GM12878 (cell line): Measurements from ENCODE around the gene PCCA. TPM values are rescaled to one million over a fixed set of nuclear protein-coding genes. Genes with fewer than 3 reads are reported as not detected.

Source experiments
- ATAC-seq: fragments of 200-7000 bp; cut with Tn5 transposase; 3 replicates; pipeline ENCODE4 v1.9.1; 2020; ENCODE audit warnings: mild to moderate bottlenecking, moderate library complexity
- BruUV-seq: library from RNA; stranded (reverse); fragments of 400-500 nt; replicated peaks from 2 replicates; lab custom pipeline; 2021; lab: Mats Ljungman, UMichigan
- CTCF ChIA-PET: fragments of 300-600 bp; sonication (Branson Sonifier 250); formaldehyde crosslinking; extraction: SDS; loops from one replicate; lab custom pipeline; 2021; ENCODE audit warnings: inconsistent platforms; lab: Yijun Ruan, JAX
- POLR2A ChIA-PET: fragments of 350-600 bp; formaldehyde crosslinking; extraction: SDS; loops from one replicate; lab custom pipeline; 2021; ENCODE audit warnings: inconsistent platforms; lab: Charles Lee
- RAD21 ChIA-PET: fragments of 300-600 bp; sonication (Branson Sonifier 250); formaldehyde crosslinking; loops from one replicate; lab custom pipeline; 2023; ENCODE audit warnings: antibody characterized with exemption; ENCODE audit not compliant: unreplicated experiment; lab: Charles Lee
- SMC1A ChIA-PET: fragments of 300-600 bp; sonication (Branson Sonifier 250); formaldehyde crosslinking; loops from one replicate; lab custom pipeline; 2023; ENCODE audit not compliant: unreplicated experiment, uncharacterized antibody; lab: Charles Lee
- DNase-seq: peaks from one replicate; pipeline ENCODE4 v3.0.0-alpha.2; 2011; ENCODE audit warnings: low read depth, low spot score
- FAIRE-seq: peaks from 3 replicates; lab custom pipeline; 2011; peaks lifted over from hg19 to GRCh38; lab: Jason Lieb, UNC
- H2AFZ ChIP-seq: 2 replicates; pipeline ENCODE4 v1.6.0; 2011; ENCODE audit warnings: low read depth, low read length, control low read depth; ENCODE audit not compliant: control insufficient read depth
- H3K27ac ChIP-seq: 2 replicates; pipeline ENCODE4 v1.5.1; 2011; ENCODE audit warnings: control low read depth; ENCODE audit not compliant: control insufficient read depth, insufficient read depth
- H3K27me3 ChIP-seq, 2 experiments: replicated peaks in 1 of 2; 2 replicates each; pipeline versions ENCODE4 v1.6.0 to v1.6.1; 2011; ENCODE audit warnings: low read length in 1 of 2; ENCODE audit not compliant: control insufficient read depth in 2 of 2, insufficient read depth in 2 of 2
- H3K36me3 ChIP-seq, 2 experiments: 2 replicates each; pipeline ENCODE4 v1.5.1; 2011; ENCODE audit warnings: low read length in 1 of 2; ENCODE audit not compliant: control insufficient read depth in 2 of 2, insufficient read depth in 2 of 2
- H3K4me1 ChIP-seq: 2 replicates; pipeline ENCODE4 v1.6.1; 2011; ENCODE audit warnings: mild to moderate bottlenecking, low read length, moderate library complexity, mixed read lengths; ENCODE audit not compliant: control insufficient read depth, insufficient read depth
- H3K4me2 ChIP-seq: 2 replicates; pipeline ENCODE4 v1.6.0; 2011; ENCODE audit warnings: control low read depth; ENCODE audit not compliant: control insufficient read depth, insufficient read depth
- H3K4me3 ChIP-seq: fragments of 200-600 bp; sonication (generic); 2 replicates; pipeline ENCODE4 v1.5.1; 2016
- H3K79me2 ChIP-seq: 2 replicates; pipeline ENCODE4 v1.6.0; 2011; ENCODE audit warnings: low read length; ENCODE audit not compliant: control insufficient read depth, insufficient read depth
- H3K9ac ChIP-seq: 2 replicates; pipeline ENCODE4 v1.8.0; 2011; ENCODE audit warnings: low read length, control low read depth, mixed read lengths; ENCODE audit not compliant: control insufficient read depth, insufficient read depth
- H3K9me3 ChIP-seq: replicated peaks from 3 replicates; pipeline ENCODE4 v1.5.1; 2011; ENCODE audit warnings: mild to moderate bottlenecking, low read length; ENCODE audit not compliant: control insufficient read depth, insufficient read depth
- H4K20me1 ChIP-seq: 2 replicates; pipeline ENCODE4 v1.6.0; 2011; ENCODE audit not compliant: control insufficient read depth, insufficient read depth
- HCFC1 ChIP-seq: fragments of 150-350 bp; IDR thresholded peaks from 2 replicates; pipeline ENCODE4 v1.6.1; 2014; ENCODE audit warnings: low read length
- NBN ChIP-seq: fragments of 450-650 bp; IDR thresholded peaks from 2 replicates; pipeline ENCODE4 v1.6.1; 2016
- RBBP5 ChIP-seq: fragments of 200-600 bp; sonication (generic); conservative IDR thresholded peaks from 2 replicates; pipeline ENCODE4 v1.6.1; 2016
- STAT3 ChIP-seq: IDR thresholded peaks from 2 replicates; pipeline ENCODE4 v1.6.1; 2011; ENCODE audit warnings: low read depth, low read length, improper control_type of control experiment
- ZNF622 ChIP-seq: fragments of 450-650 bp; IDR thresholded peaks from 2 replicates; pipeline ENCODE4 v1.6.1; 2017; ENCODE audit warnings: mild to moderate bottlenecking, inconsistent platforms
- WGBS: methylation state at CpG from one replicate; pipeline ENCODE4 v1.1.6; 2016; ENCODE audit warnings: low lambda C conversion rate; ENCODE audit not compliant: insufficient replicate concordance, insufficient coverage; ENCODE audit errors: missing lambda C conversion rate; 5-methylcytosine and 5-hydroxymethylcytosine counted together
- in situ Hi-C: fragments of 300-500 bp; cut with MboI; formaldehyde crosslinking; loops from 9 replicates; pipeline ENCODE4 v1.14.3; 2018; ENCODE audit warnings: mixed read lengths
- intact Hi-C: fragments of 100-400 bp; cut with micrococcal nuclease; formaldehyde crosslinking; loops from one replicate; pipeline ENCODE4 v1.14.2; 2022; ENCODE audit not compliant: unreplicated experiment
- polyA plus RNA-seq, 11 experiments: library from polyadenylated mRNA; depleted of rRNA in 4 of 11; unstranded in 6 of 11; stranded (reverse) in 5 of 11; fragments of >200 nt; fragmentation: Nextera tagmentation in 4 of 11; fragmentation: Illumina TruSeq in 1 of 11; extraction: Ambion mirVana in 4 of 11; extraction: Trizol in 1 of 11; gene quantifications; 1 replicate in 1 of 11; 2 replicates in 10 of 11; pipeline versions ENCODE4 v1.2.1 to v1.2.3, GENCODE V29; 2011 to 2016; ENCODE audit warnings: inconsistent platforms in 2 of 11, missing spikeins in 2 of 11, low read depth in 1 of 11
- total RNA-seq, 4 experiments: library from RNA; depleted of rRNA in 3 of 4; stranded (reverse); fragments of >200 nt in 3 of 4; fragmentation: Illumina TruSeq in 1 of 4; extraction: Trizol in 1 of 4; gene quantifications; 2 replicates each; pipeline versions ENCODE4 v1.2.1 to v1.2.3, GENCODE V29; 2013 to 2021

The PCCA gene
- total and polyA plus RNA-seq, 10 of the 15 experiments (the other 5 are each of a cell fraction or from before 2014, with no cell fraction given) = 5.9 to 18.2 (median 12.4) TPM

GRCh38 chr13:100537951-100538462, 449.1 kb downstream of the PCCA start:
- CTCF ChIA-PET = no interaction called here
- H3K36me3 ChIP-seq = no peaks in the 10 kb centered on the region
- no peak overlapping the region for H2AFZ ChIP-seq
- H3K4me2 ChIP-seq = no peak overlapping the region
- H3K27ac ChIP-seq = no peak overlapping the region
- no peaks in the 10 kb centered on the region for H3K79me2 ChIP-seq
- H3K4me3 ChIP-seq = no peak overlapping the region
- POLR2A ChIA-PET = no interaction called here
- no peak for DNase-seq
- in situ Hi-C loops = no loop called here
- H3K9me3 ChIP-seq = no peaks in the 10 kb centered on the region
- TF ChIP-seq RBBP5 = no peak
- no peak for TF ChIP-seq ZNF622
- no peak for TF ChIP-seq STAT3
- RAD21 ChIA-PET = no interaction called here
- H3K4me1 ChIP-seq = peaks cover 4% of the 10 kb centered on the region
- no peak for ATAC-seq
- intact Hi-C loops = no loop called here
- SMC1A ChIA-PET = no interaction called here
- no peak overlapping the region for H3K9ac ChIP-seq
- BruUV-seq = no TSS peak
- H3K27me3 ChIP-seq = no peaks in the 10 kb centered on the region
- 85% methylated on average over 5 of the region's 5 CpGs for WGBS
- FAIRE-seq = no peak
- no peaks in the 10 kb centered on the region for H4K20me1 ChIP-seq

- Histone ChIP-seq H3K27ac (no peak overlapping the region), H3K9me3 (no peaks in the 10 kb centered on the region), H3K4me2 (no peak overlapping the region), H3K4me3 (no peak overlapping the region), H3K4me1 (peaks cover 6% of the 10 kb centered on the region), H2AFZ (no peak overlapping the region), H3K9ac (no peak overlapping the region), H3K27me3 (no peaks in the 10 kb centered on the region), H4K20me1 (no peaks in the 10 kb centered on the region)
- 67% methylated on average over 3 of the region's 3 CpGs for WGBS
- ChIA-PET RAD21 (no interaction called here), CTCF (interaction anchor here (1.1 kb wide), 1 partner anchor 9 kb away, joined by 4 read pairs; no protein-coding TSS in a partner anchor), SMC1A (no interaction called here)
- in situ Hi-C loops = no loop called here
- DNase-seq = no peak
- no peak for ATAC-seq
- intact Hi-C loops = loop anchor here (10.0 kb wide), 1 partner anchor 886 kb away; no protein-coding TSS in a partner anchor
- BruUV-seq = no TSS peak
- TF ChIP-seq NBN (no peak), HCFC1 (no peak)
- TF ChIP-seq, all 136 proteins: peak for 0
- H3K79me2 ChIP-seq = no peaks in the 10 kb centered on the region
- POLR2A ChIA-PET = no interaction called here
- FAIRE-seq = no peak
- no peaks in the 10 kb centered on the region for H3K36me3 ChIP-seq
Measured at GRCh38 chr13:100540621-100541020, 451.7 kb downstream of the PCCA start.
